Measurements from ENCODE around the gene USP11. TPM values are rescaled to one million over a fixed set of nuclear protein-coding genes. Genes with fewer than 3 reads are reported as not detected.

Gene USP11
- total RNA-seq, 1 experiment from 2014 or later = 62.0 TPM

GRCh38 chrX:47189906-47190305 lies 42.9 kb upstream of the USP11 start:
- TF ChIP-seq REST (IDR thresholded peaks at IDR 0.05; ENCODE audit: low read depth) (no peak), EZH2phosphoT487 (IDR thresholded peaks at IDR 0.05; ENCODE audit: borderline replicate concordance) (no peak), POLR2A (IDR thresholded peaks at IDR 0.05; ENCODE audit: borderline replicate concordance, extremely low read depth, insufficient read depth, insufficient read length) (no peak), TCF7L2 (IDR thresholded peaks at IDR 0.05; ENCODE audit: borderline replicate concordance, extremely low read depth, insufficient read depth, insufficient read length) (no peak), EZH2 (IDR thresholded peaks at IDR 0.05) (no peak), ZBTB33 (IDR thresholded peaks at IDR 0.05; ENCODE audit: extremely low read depth, insufficient replicate concordance, low read length) (no peak), ZNF274 (IDR thresholded peaks at IDR 0.05; ENCODE audit: low read depth, low read length) (no peak)
- TF ChIP-seq, protein P1, sequence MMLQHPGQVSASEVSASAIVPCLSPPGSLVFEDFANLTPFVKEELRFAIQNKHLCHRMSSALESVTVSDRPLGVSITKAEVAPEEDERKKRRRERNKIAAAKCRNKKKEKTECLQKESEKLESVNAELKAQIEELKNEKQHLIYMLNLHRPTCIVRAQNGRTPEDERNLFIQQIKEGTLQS (IDR thresholded peaks at IDR 0.05) = no peak
- no TSS peak for BruUV-seq (replicated peaks)
- Histone ChIP-seq H3K9me2 (ENCODE audit: insufficient read depth) (no peaks in the 10 kb centered on the region), H3K79me2 (ENCODE audit: insufficient read depth, low read length) (peaks cover 28% of the 10 kb centered on the region), H3K27ac (ENCODE audit: low read depth, low read length) (no peak overlapping the region), H4K20me1 (ENCODE audit: insufficient read depth) (no peaks in the 10 kb centered on the region), H3K4me3 (replicated peaks in 1 of 2; ENCODE audit: low read depth in 1 of 2, low read length in 2 of 2) (no peak overlapping the region), H2AFZ (ENCODE audit: low read depth, low read length, poor library complexity, severe bottlenecking) (no peak overlapping the region), H3K9ac (ENCODE audit: low read length) (no peak overlapping the region), H3K27me3 (ENCODE audit: insufficient read depth, low read length) (no peaks in the 10 kb centered on the region), H3K9me3 (ENCODE audit: control insufficient read depth in 1 of 2, insufficient read depth in 1 of 2, low read depth in 1 of 2, low read length in 2 of 2) (no peaks in the 10 kb centered on the region), H3K4me1 (ENCODE audit: control insufficient read depth in 1 of 2, insufficient read depth in 2 of 2, low read length in 2 of 2) (peaks cover 5 to 25% of the 10 kb centered on the region in 2 experiments; a peak in 3 of 4 replicates), H3K4me2 (ENCODE audit: low read length) (peak overlapping the region; percentile 82; the same call in 1 of the 2 replicates), H3K36me3 (ENCODE audit: control insufficient read depth in 1 of 2, insufficient read depth in 2 of 2, low read length in 2 of 2) (no peaks in the 10 kb centered on the region; a peak in 1 of 4 replicates)
- ATAC-seq = no peak
- intact Hi-C loops (cut with micrococcal nuclease) = loop anchor here (5.0 to 10.0 kb wide), 4 partner anchors 172 to 837 kb away; partner anchors contain the start of gene ZNF41
- ChIA-PET CTCF (interaction anchor here (1.2 to 1.7 kb wide), 3 partner anchors 44 to 195 kb away, joined by 3 to 11 read pairs (median 4); partner anchors contain the start of genes NDUFB11 and RBM10), POLR2A (interaction anchor here (1.1 to 2.0 kb wide), 3 partner anchors 28 to 333 kb away, joined by 4 to 7 read pairs (median 5); partner anchors contain the start of gene RBM10), RAD21 (ENCODE audit: low non-redundant PET in 1 of 2, low total read pairs in 2 of 2, uncharacterized antibody in 2 of 2, unreplicated experiment in 2 of 2) (no interaction called here)
- DNase-seq (ENCODE audit: low read depth, low spot score) = no peak
